Ovary (tissue), 9 donors: ENCODE data around the gene CYP2C18. TPM values are rescaled to one million over a fixed set of nuclear protein-coding genes. Genes with fewer than 3 reads are reported as not detected.
"Not testable (repeated sequence)": the region's sequence is repeated elsewhere in the genome, so short reads cannot be mapped to it uniquely, and the experiment has no call there.

Experiments used
- DNase-seq, 5 donors: peaks; one replicate each; pipeline ENCODE4 v3.0.0-alpha.2; 2019 to 2020
- H3K27ac ChIP-seq, 2 donors: fragments of 200-600 bp; one replicate each; pipeline versions ENCODE4 v1.5.1 to v1.8.0; 2019 to 2022
- H3K27me3 ChIP-seq: fragments of 200-600 bp; one replicate; pipeline ENCODE4 v1.8.0; 2022
- H3K36me3 ChIP-seq: fragments of 200-600 bp; sonication (generic); one replicate; pipeline ENCODE4 v1.5.1; 2019
- H3K4me1 ChIP-seq: one replicate; pipeline ENCODE4 v1.8.1; 2013; ENCODE audit warnings: mild to moderate bottlenecking, moderate library complexity; ENCODE audit not compliant: insufficient read depth
- H3K4me3 ChIP-seq: fragments of 200-600 bp; sonication (generic); one replicate; pipeline ENCODE4 v1.5.1; 2017
- H3K9me3 ChIP-seq, 2 donors: fragments of 200-600 bp in 1 of 2; sonication (generic) in 1 of 2; one replicate each; pipeline versions ENCODE4 v1.5.1 to v1.8.1; 2013 to 2019; ENCODE audit warnings: mild to moderate bottlenecking in 1 of 2, moderate library complexity in 1 of 2
- EP300 ChIP-seq: sonication (generic); formaldehyde crosslinking; IDR thresholded peaks from one replicate; pipeline ENCODE4 v1.6.1; 2017; ENCODE audit warnings: antibody characterized with exemption
- POLR2A ChIP-seq: fragments of 450-650 bp; IDR thresholded peaks from one replicate; pipeline ENCODE4 v1.6.1; 2017; ENCODE audit warnings: antibody characterized with exemption, mild to moderate bottlenecking, moderate library complexity
- WGBS, 3 donors: extraction: QIAGEN DNeasy Blood & Tissue Kit in 1 of 3; methylation state at CpG; one replicate each; pipeline versions ENCODE4 v1.1.5 to v1.1.7; 2013 to 2017; 5-methylcytosine and 5-hydroxymethylcytosine counted together
- intact Hi-C, 4 donors: fragments of 100-400 bp; cut with DNase I; formaldehyde crosslinking; loops; one replicate each; pipeline versions ENCODE4 v1.11.0 to v1.15.1; 2022 to 2023
- polyA plus RNA-seq, 2 donors: library from polyadenylated mRNA; stranded (reverse); fragments of 200-250 nt in 1 of 2; fragments of 350-450 nt in 1 of 2; fragmentation: Illumina TruSeq in 1 of 2; extraction: RNeasy Lipid Tissue Mini Kit (QIAGEN cat#74804) in 1 of 2; gene quantifications; one replicate each; pipeline ENCODE4 v1.2.3, GENCODE V29; 2013 to 2014
- total RNA-seq, 7 donors: library from RNA; depleted of rRNA in 2 of 7; stranded (reverse); fragments of >200 nt in 2 of 7; fragmentation: NEBNext Ultra II Directional in 3 of 7; extraction: Animal tissue kit (Norgen Biotek cat#: 25700) in 3 of 7; gene quantifications; one replicate each; pipeline versions ENCODE4 v1.1.0 to v1.2.4, GENCODE V29; 2016 to 2023
- TF ChIP-seq, protein P1 (sequence below), 3 donors: fragments of 450-650 bp in 2 of 3; fragments of 200-600 bp in 1 of 3; IDR thresholded peaks; one replicate each; pipeline versions ENCODE4 v1.5.1 to v1.8.0; 2016 to 2022; ENCODE audit warnings: antibody characterized with exemption in 3 of 3, mild to moderate bottlenecking in 1 of 3
- donor health status: DM: no; HTN: no; CAD: no; lungs with moderate emphysema.
- donor health status: DM: no; HTN: no; CAD: no.
- donor health status: Bipolar disorder and iron deficiency.
- donor health status: DM: yes; HTN: yes; CAD: no.
- donor health status: DM: no; HTN: no; CAD: no.
- donor health status: DM: yes; HTN: yes; CAD: no.

The CYP2C18 gene
- total and polyA plus RNA-seq, 9 donors, result 0.08 to 0.24 TPM; not detected in 7

DNA sequence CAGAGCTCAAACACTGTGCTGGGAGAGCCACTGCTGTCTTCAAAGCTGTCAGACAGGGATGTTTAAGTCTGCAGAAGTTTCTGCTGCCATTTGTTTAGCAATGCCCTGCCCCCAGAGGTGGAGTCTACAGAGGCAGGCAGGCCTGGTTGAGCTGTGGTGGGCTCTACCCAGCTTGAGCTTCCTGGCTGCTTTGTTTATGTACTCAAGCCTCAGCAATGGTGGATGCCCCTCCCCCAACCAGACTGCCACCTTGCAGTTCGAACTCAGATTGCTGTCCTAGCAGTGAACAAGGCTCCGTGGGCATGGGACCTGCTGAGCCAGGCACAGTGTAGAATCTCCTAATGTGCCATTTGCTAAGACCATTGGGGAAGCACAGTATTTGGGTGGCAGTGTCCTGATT lies 74.4 kb downstream of the CYP2C18 start:
- Histone ChIP-seq H3K27me3 (no peaks in the 10 kb centered on the region), H3K4me1 (no peaks in the 10 kb centered on the region), H3K4me3 (no peak overlapping the region), H3K27ac (no peak overlapping the region), H3K9me3 (no peaks in the 10 kb centered on the region), H3K36me3 (no peaks in the 10 kb centered on the region)
- intact Hi-C loops, result no loop called here
- 67 to 72% (median 71%) methylated on average over 2 of the region's 2 CpGs for WGBS, 3 donors
- TF ChIP-seq EP300, result no peak
- TF ChIP-seq, protein P1, sequence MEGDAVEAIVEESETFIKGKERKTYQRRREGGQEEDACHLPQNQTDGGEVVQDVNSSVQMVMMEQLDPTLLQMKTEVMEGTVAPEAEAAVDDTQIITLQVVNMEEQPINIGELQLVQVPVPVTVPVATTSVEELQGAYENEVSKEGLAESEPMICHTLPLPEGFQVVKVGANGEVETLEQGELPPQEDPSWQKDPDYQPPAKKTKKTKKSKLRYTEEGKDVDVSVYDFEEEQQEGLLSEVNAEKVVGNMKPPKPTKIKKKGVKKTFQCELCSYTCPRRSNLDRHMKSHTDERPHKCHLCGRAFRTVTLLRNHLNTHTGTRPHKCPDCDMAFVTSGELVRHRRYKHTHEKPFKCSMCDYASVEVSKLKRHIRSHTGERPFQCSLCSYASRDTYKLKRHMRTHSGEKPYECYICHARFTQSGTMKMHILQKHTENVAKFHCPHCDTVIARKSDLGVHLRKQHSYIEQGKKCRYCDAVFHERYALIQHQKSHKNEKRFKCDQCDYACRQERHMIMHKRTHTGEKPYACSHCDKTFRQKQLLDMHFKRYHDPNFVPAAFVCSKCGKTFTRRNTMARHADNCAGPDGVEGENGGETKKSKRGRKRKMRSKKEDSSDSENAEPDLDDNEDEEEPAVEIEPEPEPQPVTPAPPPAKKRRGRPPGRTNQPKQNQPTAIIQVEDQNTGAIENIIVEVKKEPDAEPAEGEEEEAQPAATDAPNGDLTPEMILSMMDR (IDR thresholded peaks at IDR 0.05), result no peak
- no peak for DNase-seq

DNA sequence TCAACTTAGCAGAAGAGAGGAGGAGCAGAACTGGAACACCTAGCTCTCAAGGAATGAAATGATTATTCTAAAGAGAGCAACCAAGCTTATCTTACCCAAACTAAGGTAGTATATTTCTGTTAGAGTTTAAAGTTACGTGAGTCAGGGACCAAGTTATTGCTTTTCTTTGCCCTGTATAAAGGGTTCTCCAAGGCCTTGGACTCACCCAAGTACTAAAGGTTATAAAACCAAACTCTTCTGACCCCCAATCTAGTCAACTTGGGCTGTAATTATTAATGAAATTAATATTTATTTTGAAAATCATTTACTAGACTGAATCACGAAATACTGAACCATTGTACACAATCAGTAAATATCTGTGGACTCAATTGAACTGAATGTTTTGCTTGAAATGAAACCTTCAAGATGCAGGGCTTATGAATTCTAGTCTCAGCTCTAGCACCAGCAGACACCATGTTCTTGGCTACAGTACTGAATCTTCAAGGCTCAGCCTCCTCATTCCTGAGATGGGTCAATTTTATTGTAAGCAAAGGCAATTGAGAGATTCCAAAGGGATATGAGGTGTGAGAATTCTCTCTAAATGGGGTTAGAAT lies 77.2 kb downstream of the CYP2C18 start:
- no peaks in the 10 kb centered on the region for H3K27me3 ChIP-seq
- no peaks in the 10 kb centered on the region for H3K36me3 ChIP-seq
- no peak for TF ChIP-seq POLR2A
- TF ChIP-seq EP300, result no peak
- TF ChIP-seq, protein P1 (IDR thresholded peaks at IDR 0.05), result no peak

DNA sequence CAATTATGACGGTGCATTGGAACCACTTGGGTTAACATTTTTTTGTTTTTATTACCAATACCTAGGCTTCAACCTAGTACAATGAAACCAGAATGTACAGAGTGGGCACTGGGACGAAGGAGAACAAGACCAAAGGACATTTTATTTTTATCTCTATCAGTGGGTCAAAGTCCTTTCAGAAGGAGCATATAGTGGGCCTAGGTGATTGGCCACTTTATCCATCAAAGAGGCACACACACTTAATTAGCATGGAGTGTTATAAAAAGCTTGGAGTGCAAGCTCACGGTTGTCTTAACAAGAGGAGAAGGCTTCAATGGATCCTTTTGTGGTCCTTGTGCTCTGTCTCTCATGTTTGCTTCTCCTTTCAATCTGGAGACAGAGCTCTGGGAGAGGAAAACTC lies 78.9 kb downstream of the CYP2C18 start, which contains the start of gene CYP2C19:
Gene CYP2C19 (plus strand): TSS at position 289 of the 400 bp plus-strand sequence. CDS start 25 bp downstream, at position 314.
- H3K4me1 ChIP-seq, result no peaks in the 10 kb centered on the region
- no peak for TF ChIP-seq POLR2A
- TF ChIP-seq EP300, result no peak
- TF ChIP-seq, protein P1 (IDR thresholded peaks at IDR 0.05), result no peak
- H3K4me3 ChIP-seq, result no peak within 1 kb of the TSS
- H3K27ac ChIP-seq, result no peak within 1 kb of the TSS
- no peaks in the 10 kb centered on the region for H3K9me3 ChIP-seq
- H3K27me3 ChIP-seq, result no peaks in the 10 kb centered on the region
- intact Hi-C loops, result no loop called here
- no peak for DNase-seq
- 62 to 72% (median 69%) methylated on average over 3 of the region's 3 CpGs for WGBS, 3 donors
- H3K36me3 ChIP-seq, result no peaks in the 10 kb centered on the region

More for the DNA sequence above, 77.2 kb downstream of the CYP2C18 start:
- Histone ChIP-seq H3K9me3 (no peaks in the 10 kb centered on the region), H3K27ac (no peak overlapping the region), H3K4me1 (no peaks in the 10 kb centered on the region), H3K4me3 (no peak overlapping the region)
- intact Hi-C loops, result no loop called here
- WGBS, 3 donors, result 53 to 74% (median 63%) methylated on average over 2 of the region's 2 CpGs
- DNase-seq, result no peak

DNA sequence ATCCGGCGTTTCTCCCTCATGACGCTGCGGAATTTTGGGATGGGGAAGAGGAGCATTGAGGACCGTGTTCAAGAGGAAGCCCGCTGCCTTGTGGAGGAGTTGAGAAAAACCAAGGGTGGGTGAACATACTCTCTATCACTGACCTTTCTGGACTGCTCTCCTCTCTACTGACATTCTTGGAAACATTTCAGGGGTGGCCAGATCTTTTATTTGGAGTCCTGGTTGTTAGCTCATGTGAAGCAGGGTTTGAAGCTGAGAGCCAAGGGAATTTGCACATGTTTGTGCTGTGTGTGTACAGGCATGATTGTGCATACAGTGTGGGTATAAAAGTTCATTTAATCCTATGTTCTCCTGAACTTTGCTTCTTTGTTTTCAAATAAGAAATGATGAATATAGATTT lies 91.9 kb downstream of the CYP2C18 start:
- intact Hi-C loops, H3K9me3 ChIP-seq, H3K27me3 ChIP-seq, H3K4me1 ChIP-seq, H3K4me3 ChIP-seq, H3K27ac ChIP-seq, H3K36me3 ChIP-seq, DNase-seq: not testable (repeated sequence)
- WGBS, 3 donors, result 88 to 93% (median 91%) methylated on average over 6 of the region's 6 CpGs

DNA sequence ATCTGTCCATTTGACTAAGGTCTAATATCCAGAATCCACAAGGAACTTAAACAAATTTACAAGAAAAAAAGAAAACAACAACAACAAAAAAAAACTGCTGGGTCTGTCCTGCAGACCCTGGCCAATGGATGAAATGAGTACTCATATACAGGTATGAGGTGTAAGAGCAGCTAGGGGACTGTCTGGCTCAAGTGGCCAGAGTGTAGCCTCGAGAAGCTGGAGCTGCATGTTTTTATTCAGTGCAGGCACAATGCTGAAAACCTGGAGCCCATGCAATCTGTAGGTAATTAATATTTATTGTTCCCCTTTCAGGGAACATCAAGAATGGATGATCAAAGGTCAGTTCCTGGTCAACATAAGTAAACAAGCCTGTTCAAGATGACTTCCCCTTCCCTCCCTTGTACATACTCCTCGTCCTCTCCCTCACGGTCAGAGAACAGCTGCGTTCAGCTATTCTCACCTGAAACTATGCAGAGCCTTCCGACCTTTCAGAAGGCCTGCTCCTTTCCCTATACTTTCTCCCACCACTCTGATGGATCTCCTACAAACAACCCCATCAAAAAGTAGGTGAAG lies 94.4 kb downstream of the CYP2C18 start:
- intact Hi-C loops, result no loop called here

More for the DNA sequence above, 94.4 kb downstream of the CYP2C18 start:
- H3K36me3 ChIP-seq, result no peaks in the 10 kb centered on the region
- WGBS, 3 donors, result 33 to 51% (median 46%) methylated on average over 5 of the region's 5 CpGs
- no peak overlapping the region for H3K4me3 ChIP-seq
- H3K27ac ChIP-seq, result no peak overlapping the region
- H3K9me3 ChIP-seq, result no peaks in the 10 kb centered on the region
- TF ChIP-seq POLR2A, result no peak
- TF ChIP-seq EP300, result no peak
- TF ChIP-seq, protein P1 (IDR thresholded peaks at IDR 0.05), result no peak
- no peak for DNase-seq
- H3K27me3 ChIP-seq, result no peaks in the 10 kb centered on the region
- H3K4me1 ChIP-seq, result no peaks in the 10 kb centered on the region
